Osteoblast (primary cell): ENCODE results near the gene ALDH5A1. TPM values are rescaled to one million over a fixed set of nuclear protein-coding genes. Genes with fewer than 3 reads are reported as not detected.

ENCODE experiments used
- DNase-seq: peaks from one replicate; pipeline ENCODE4 v3.0.0; 2011; ENCODE audit warnings: low spot score, mixed read lengths; ENCODE audit not compliant: insufficient read length; ENCODE audit errors: missing footprints
- H2AFZ ChIP-seq: 2 replicates; pipeline ENCODE4 v1.6.0; 2011; ENCODE audit warnings: mild to moderate bottlenecking, low read length
- H3K27ac ChIP-seq: 2 replicates; pipeline ENCODE4 v1.5.1; 2011; ENCODE audit warnings: mild to moderate bottlenecking, low read depth, low read length, moderate library complexity
- H3K27me3 ChIP-seq: 2 replicates; pipeline ENCODE4 v1.6.0; 2012; ENCODE audit warnings: mild to moderate bottlenecking, control low read depth, inconsistent platforms, low read length, moderate library complexity; ENCODE audit not compliant: insufficient read depth
- H3K36me3 ChIP-seq: 2 replicates; pipeline ENCODE4 v1.5.1; 2011; ENCODE audit warnings: mild to moderate bottlenecking, low read length, control low read depth, moderate library complexity; ENCODE audit not compliant: insufficient read depth
- H3K4me1 ChIP-seq: 2 replicates; pipeline ENCODE4 v1.5.1; 2011; ENCODE audit warnings: mild to moderate bottlenecking, low read length, control low read depth, moderate library complexity; ENCODE audit not compliant: insufficient read depth
- H3K4me2 ChIP-seq: 2 replicates; pipeline ENCODE4 v1.6.0; 2011; ENCODE audit warnings: mild to moderate bottlenecking, low read length; ENCODE audit not compliant: insufficient read depth
- H3K4me3 ChIP-seq: fragments of 200-600 bp; sonication (generic); 3 replicates; pipeline ENCODE4 v1.5.1; 2012; ENCODE audit warnings: mild to moderate bottlenecking, low read length, inconsistent platforms; ENCODE audit not compliant: insufficient read depth
- H3K79me2 ChIP-seq: 2 replicates; pipeline ENCODE4 v1.6.0; 2012; ENCODE audit warnings: mild to moderate bottlenecking, low read length, control low read depth, inconsistent platforms; ENCODE audit not compliant: insufficient read depth
- H3K9me3 ChIP-seq: 2 replicates; pipeline ENCODE4 v1.5.1; 2011; ENCODE audit warnings: low read depth, low read length, control low read depth
- H4K20me1 ChIP-seq: 2 replicates; pipeline ENCODE4 v1.6.0; 2012; ENCODE audit warnings: mild to moderate bottlenecking, low read length, control low read depth; ENCODE audit not compliant: insufficient read depth
- CTCF ChIP-seq: IDR thresholded peaks from 2 replicates; pipeline ENCODE4 v1.5.1; 2011; ENCODE audit warnings: mild to moderate bottlenecking, low read depth, low read length, moderate library complexity; ENCODE audit errors: extremely low read depth
- total RNA-seq: library from RNA; depleted of rRNA; stranded (reverse); fragments of >200 nt; gene quantifications from 2 replicates; pipeline ENCODE4 v1.2.3, GENCODE V29; 2012

ALDH5A1 gene
- 1.8 and 2.2 TPM in 2 replicates for total RNA-seq

- H3K36me3 ChIP-seq = no peaks in the 10 kb centered on the region
- no peak within 1 kb of the TSS for H3K27ac ChIP-seq
- H4K20me1 ChIP-seq = no peaks in the 10 kb centered on the region
- no peaks in the 10 kb centered on the region for H3K9me3 ChIP-seq
- H3K4me1 ChIP-seq = peaks cover 5% of the 10 kb centered on the region
- H3K79me2 ChIP-seq = no peaks in the 10 kb centered on the region
- peak within 1 kb of the TSS; percentile 77 for H3K4me3 ChIP-seq
- H3K4me2 ChIP-seq = peak within 1 kb of the TSS; percentile 92
- DNase-seq = peak; percentile 94
- H3K27me3 ChIP-seq = peaks cover 6% of the 10 kb centered on the region
- peak within 1 kb of the TSS; percentile 95 for H2AFZ ChIP-seq
- no peak for TF ChIP-seq CTCF
Observed at GRCh38 chr6:24494821-24495795, at the start of gene ALDH5A1. TSS of gene ALDH5A1 (plus strand) at chr6:24494969. CDS start at chr6:24494997, 28 bp downstream.

DNA sequence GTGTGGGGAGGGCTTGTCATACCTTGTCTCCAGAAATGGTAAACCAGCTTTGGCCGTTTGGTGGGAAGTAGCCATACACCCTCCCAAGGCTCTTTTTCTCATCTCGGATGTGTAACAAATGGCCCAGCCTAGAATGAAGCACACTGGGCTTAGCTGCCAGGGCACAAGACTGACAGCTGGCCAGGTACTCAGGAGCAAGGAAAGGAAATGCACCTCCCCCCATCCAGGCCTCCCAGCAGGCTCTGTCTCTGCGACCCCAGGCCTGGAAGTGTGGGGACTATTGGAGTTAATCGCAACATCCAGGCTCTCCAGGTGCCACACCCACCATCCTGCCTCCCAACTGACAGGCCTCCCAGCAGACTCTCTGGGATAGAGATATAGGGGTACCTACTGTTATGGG, 49.1 kb upstream of the ALDH5A1 start:
- Histone ChIP-seq H3K79me2 (no peaks in the 10 kb centered on the region), H3K4me1 (no peaks in the 10 kb centered on the region), H4K20me1 (no peaks in the 10 kb centered on the region), H3K9me3 (no peaks in the 10 kb centered on the region), H3K4me3 (no peak overlapping the region), H2AFZ (no peak overlapping the region), H3K4me2 (no peak overlapping the region), H3K27me3 (no peaks in the 10 kb centered on the region), H3K27ac (no peak overlapping the region), H3K36me3 (no peaks in the 10 kb centered on the region)
- no peak for DNase-seq
- TF ChIP-seq CTCF = no peak

DNA sequence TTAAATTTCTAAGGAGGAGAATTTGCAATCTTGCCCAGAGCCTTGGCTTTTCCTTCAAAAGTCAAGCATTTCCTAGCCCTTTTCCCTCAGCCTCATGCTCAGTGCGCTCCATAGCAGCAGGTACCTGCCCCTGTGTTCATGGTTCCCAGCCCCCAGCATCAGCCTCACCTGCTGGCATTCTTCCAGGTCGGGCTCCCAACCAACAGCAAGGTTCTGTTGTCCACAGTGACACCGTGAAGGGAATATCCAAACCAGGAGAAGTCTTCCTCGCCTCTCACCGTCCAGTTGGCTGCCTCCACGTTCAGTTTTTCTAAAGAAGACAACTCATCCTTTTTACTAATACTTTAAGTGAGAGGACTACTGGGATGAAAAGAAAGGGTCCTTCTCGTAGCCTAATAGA, 48.1 kb upstream of the ALDH5A1 start:
- H3K4me2 ChIP-seq = no peak overlapping the region
- H2AFZ ChIP-seq = no peak overlapping the region
- TF ChIP-seq CTCF = no peak
- DNase-seq = no peak
- no peaks in the 10 kb centered on the region for H3K27me3 ChIP-seq
- H3K9me3 ChIP-seq = no peaks in the 10 kb centered on the region
- no peaks in the 10 kb centered on the region for H3K79me2 ChIP-seq
- H3K36me3 ChIP-seq = no peaks in the 10 kb centered on the region
- H4K20me1 ChIP-seq = no peaks in the 10 kb centered on the region
- H3K4me3 ChIP-seq = no peak overlapping the region
- H3K4me1 ChIP-seq = no peaks in the 10 kb centered on the region
- H3K27ac ChIP-seq = no peak overlapping the region

GRCh38 chr6:24448396-24448795, 46.4 kb upstream of the ALDH5A1 start:
- no peak for TF ChIP-seq CTCF
- no peaks in the 10 kb centered on the region for H3K9me3 ChIP-seq
- no peak for DNase-seq
- no peak overlapping the region for H3K4me3 ChIP-seq
- H4K20me1 ChIP-seq = no peaks in the 10 kb centered on the region
- H3K79me2 ChIP-seq = no peaks in the 10 kb centered on the region
- no peak overlapping the region for H3K4me2 ChIP-seq
- no peaks in the 10 kb centered on the region for H3K27me3 ChIP-seq
- H2AFZ ChIP-seq = no peak overlapping the region
- H3K4me1 ChIP-seq = no peaks in the 10 kb centered on the region
- H3K27ac ChIP-seq = no peak overlapping the region
- H3K36me3 ChIP-seq = no peaks in the 10 kb centered on the region
